Stimulated activated CD4-positive, alpha-beta T cell treated with anti-CD3 and anti-CD28 coated beads, Interleukin-12 subunit alpha, Interleukin-12 subunit beta, amount 100 ng/mL, for 24 hours (primary cell): ENCODE data around the gene ZNRF3.
"Not testable (repeated sequence)": the region's sequence is repeated elsewhere in the genome, so short reads cannot be mapped to it uniquely, and the experiment has no call there.

Experiments
- DNase-seq, 2 experiments: peaks; one replicate each; pipeline ENCODE4 v3.0.0-alpha.2; 2020; ENCODE audit warnings: low read depth in 2 of 2

ZNRF3 gene

GRCh38 chr22:29065468-29066190, 182.3 kb downstream of the ZNRF3 start:
- no peak for DNase-seq

- no peak for DNase-seq
These were observed 186.1 kb downstream of the ZNRF3 start for GRCh38 chr22:29069463-29069862.

DNA sequence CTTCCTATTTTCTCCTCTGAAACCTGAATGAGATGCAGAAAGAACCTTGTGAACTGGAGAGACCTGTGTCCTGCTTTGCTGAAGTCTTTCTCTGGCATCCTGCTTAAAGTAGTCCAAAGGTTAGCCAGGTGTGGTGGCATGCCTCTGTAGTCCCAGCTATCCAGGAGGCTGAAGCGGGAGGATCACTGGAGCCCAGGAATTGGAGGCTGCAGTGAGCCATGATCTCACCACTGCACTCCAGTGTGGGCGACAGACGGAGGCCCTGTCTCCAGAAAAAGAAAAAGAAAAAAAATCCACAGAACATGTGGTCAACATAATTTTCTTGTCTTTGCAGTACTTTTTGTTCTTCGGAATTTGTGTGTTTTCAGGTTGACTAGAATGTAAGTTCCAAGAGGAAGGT, 187.1 kb downstream of the ZNRF3 start:
- DNase-seq: no peak

DNA sequence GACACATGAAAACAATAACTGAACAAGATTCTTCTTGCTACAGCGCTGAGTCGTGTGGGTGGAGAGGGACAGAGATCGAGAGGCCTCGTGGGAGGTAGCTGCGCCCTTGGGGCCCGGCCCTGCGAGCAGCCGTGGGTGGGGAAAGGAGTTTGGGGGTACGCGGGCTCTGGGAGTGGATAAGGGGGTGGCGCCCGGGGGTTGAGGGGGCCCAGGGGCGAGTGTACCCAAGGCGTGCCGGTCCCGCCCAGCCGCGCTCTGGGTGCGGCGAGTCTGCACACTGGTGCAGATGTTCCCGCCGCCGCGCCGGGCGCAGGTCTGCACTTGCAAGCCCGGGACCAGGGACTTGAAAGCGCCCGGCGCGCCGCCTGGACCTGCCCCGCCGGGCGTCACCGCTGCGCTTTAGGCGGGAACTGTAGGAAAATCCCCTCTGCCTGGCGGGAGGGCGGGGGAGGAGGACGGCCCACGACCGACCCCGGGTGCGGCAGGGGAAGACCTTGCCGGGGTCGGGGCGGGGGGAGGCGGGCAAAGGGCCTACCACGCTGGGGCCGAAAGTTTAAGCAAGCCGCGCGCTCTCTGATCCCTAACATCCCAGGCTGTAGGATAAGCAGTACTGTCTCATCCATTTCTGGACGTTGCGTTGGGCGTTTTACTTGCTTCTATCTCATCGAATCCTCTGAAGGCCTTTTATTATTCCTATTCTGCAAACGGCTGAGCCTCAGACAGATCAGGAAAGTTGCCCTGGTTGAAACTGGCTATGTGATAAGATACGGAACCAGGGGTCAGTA, 188.1 kb downstream of the ZNRF3 start:
- DNase-seq: peak in 1 of 2 experiments; percentile 29

DNA sequence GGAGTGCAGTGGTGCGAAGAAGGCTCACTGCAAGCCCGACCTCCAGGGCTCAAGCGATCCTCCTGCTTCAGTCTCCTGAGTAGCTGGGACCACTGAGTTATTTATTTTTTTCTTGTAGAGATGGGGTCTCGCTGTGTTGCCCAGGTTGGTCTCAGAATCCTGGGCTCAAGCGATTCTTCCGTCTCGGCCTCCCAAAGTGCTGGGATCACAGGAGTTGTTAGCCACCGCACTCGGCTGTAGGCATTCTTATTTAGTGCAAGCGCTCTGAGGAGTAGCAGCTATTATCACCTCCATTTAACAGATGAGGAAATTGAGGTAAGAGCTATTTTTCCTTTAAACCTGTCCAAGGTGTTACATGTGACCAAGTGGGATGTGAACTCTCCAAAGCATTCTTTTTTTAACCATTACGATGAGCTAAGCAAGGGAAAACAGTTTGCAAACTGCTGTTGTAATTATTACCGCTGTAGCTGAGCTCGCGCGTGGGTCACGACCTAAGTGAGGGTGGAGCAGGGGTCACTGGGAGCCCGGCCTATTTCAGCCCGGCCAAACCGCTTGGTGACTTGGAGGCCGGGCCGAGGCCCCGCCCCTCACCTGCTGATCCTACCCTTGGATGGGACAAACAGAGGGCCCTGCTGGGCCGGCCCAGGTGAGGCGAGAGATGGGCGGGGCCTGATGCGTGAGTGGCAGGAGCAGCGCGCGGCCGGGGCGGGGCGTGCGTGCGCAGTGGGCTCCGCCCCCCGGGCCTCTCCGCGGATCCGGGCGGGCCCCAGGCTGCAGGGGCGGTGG, 189.0 kb downstream of the ZNRF3 start:
- peak; percentile 69 to 80 for DNase-seq

DNA sequence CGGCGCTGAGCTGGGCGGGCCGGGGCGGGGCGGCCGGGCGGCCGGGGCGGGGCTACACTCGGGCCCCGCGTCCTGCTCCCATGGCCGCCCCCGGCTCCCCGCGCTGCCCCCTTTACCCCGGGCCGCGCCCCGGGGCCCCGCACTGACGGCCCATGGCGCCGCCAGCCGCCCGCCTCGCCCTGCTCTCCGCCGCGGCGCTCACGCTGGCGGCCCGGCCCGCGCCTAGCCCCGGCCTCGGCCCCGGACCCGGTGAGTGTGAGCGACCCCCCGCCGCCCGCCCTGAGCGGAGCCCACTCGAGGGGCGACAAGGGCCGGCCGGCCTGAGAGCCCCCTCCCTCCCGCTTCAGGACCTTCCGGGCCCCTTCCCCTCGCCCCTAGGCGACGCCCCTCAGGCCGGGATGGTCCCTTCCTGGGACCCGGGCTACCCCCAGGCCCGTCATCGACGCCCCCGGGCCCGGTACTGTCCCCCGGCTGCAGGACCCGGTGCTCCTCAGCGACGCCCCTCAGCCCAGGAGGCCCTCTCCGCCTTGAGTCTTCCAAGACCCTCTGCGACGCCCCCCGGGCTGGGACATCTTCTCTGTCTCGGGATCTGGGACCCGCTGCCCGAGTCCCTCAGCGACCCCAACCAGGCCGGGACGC, 189.7 kb downstream of the ZNRF3 start, which contains the start of gene KREMEN1:
KREMEN1 (plus strand) TSS at position 57 of the 639 bp plus-strand sequence; CDS start at position 153, 96 bp downstream.
- DNase-seq: no peak

DNA sequence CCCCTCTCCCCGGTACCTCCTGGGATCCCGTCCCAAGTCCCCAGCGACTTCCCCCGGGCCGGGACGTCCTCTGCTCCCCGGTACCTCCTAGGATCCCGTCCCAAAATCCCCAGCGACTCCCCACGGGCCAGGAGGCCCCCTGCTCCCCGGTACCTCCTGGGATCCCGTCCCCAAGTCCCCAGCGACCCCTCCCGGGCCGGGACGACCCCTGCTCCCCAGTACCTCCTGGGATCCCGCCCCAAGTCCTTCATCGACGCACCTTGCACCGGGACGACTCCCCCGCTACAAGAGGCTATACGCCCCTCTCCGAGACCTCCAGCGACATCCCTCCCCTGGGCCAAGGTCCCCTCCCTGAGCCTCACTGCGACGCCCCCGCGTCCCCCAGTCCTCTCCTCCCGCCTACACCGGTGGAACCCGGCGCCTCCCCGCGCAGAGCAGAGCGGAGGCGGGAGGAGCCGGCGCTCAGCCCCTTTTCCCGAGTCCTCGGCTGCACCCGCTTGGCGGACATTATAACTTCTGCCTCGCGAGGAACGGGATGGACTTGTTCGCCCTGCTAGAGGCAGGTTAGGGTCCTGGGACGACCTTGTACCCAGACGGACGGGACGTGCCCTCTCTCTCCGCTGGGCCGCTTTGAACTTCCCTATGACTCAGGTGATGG, 190.4 kb downstream of the ZNRF3 start:
- DNase-seq: no peak

DNA sequence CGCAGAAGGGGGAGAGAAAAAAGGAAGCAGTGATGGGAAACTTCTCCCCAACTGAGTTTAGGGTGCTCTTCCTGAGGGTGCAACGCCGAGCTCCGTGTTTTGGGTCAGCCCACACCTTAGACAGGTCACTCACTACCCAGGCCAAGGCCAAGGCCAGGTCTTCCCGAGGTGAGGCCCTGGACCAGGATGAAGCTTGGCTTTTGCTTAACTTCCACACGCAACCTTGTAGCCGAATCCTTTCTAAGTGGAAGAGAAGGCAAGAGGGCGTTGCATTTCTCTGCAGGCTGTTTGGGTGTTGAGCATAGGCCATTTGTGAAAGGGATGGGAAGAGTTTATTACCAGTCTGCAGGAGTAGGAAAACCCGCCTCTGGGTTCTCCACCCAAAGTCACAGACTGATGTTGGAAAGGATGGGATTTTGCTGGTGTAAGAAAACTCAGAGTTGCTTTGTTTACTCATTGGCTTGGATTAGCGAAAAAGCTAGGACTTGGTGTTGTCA, 191.0 kb downstream of the ZNRF3 start:
- DNase-seq: no peak

DNA sequence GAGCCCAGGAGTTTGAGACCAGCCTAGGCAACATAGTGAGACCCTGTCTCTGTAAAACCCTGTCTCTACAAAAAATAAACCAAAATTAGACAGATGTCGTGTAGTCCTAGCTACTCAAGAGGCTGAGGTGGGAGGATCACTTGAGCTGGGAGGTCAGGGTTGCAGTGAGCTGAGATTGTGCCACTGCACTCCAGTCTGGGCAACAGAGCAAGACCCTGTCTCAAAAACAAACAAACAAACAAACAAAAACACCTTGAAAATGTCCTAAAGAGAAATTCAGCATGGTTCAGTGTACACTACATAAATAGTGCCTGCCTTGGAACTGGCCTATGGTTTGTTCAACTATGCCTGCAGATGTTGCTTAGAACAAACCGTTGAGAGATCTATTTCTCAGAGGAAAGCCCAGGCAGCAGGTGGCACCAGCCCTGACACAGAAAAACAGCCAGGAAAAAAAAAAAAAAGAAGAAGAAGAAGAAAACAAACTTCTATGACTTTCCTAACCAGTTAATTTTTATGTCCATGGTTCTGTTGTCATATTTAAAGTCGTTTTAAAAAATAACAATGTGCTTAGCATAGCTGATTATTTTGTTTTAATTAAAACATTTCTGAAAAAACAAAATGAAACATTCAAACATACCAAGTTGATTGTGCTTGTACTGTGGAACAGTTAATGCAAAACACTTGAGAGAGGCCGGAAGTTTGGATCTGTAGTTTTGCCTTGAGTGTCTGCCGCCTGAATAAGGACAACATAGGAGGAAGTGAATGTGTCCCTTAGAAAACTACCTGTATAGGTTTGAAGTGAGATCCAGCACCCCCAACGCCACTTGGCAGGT, 194.9 kb downstream of the ZNRF3 start:
- no peak for DNase-seq

GRCh38 chr22:29078869-29079207, 195.5 kb downstream of the ZNRF3 start:
- DNase-seq: no peak

DNA sequence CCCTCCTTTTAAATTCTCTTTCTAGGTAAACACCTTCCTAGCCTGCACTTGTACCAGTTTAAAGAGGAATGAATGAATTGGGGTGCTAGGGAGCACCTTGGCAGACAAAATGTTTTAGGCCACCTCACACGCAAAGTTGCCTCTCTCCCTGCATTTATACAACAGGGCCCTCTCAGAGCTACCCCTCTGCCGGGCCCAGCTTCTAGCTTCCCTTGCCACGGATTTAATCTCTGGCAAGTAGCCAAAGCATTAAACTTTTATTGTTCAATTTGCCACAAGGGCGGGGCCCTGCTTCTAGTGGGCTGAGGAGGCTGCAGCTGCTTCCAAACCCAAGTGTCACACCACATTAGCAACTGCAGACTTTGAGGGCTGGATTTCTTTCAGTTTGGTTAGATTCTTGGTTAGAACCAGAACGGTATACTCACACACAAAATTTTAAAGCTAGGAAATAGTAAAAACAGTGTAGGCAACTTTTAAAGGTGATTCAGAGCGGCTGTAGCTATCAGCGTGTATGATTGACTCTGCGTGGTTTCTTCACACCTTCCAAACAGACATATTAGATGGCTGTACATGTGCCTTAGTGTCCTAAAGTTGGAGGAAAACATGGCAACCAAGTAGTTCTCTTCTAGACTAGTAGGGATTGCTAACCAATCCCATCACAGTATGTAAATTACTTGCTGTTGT, 196.0 kb downstream of the ZNRF3 start:
- DNase-seq: no peak

DNA sequence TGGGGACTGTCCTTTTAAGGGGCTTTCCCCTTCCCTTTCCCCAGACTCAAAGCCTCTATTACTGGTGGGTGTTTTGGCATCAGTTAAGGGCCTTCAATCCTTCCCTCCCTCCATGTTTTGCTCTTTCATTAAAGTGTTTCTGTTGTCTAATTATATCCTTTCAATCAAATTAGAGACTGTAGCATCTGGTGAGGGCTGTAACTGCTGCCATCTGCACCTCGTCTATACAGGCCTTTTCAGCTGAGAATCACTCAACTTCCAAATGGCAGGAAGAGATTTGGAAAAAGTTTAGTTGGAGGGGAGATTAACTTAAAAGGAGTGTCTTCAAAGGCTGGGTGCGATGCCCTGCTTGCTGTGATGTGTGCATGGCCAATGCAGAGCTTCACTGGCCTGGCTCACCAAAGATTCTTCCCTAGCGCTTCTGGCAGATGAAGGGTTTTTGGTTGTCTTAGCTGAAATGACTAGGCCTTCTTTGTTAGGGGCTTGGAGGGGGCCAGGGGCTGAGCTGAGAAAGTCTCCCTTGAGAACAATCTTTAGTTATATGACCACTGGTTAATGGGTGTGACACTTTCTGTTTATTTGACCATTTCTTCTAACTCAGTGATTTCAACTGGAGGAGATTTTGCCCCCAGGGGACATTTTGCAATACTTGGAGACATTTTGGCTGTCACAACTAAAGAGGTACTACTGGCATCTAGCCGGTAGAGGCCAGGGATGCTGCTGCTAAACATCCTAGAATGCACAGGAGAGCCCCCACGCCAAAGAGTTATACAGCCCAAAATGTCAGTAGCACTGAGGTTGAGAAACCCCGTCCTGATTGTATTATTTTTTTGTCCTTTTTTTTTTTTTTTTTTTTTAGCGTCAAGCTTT, 197.0 kb downstream of the ZNRF3 start:
- DNase-seq: no peak

DNA sequence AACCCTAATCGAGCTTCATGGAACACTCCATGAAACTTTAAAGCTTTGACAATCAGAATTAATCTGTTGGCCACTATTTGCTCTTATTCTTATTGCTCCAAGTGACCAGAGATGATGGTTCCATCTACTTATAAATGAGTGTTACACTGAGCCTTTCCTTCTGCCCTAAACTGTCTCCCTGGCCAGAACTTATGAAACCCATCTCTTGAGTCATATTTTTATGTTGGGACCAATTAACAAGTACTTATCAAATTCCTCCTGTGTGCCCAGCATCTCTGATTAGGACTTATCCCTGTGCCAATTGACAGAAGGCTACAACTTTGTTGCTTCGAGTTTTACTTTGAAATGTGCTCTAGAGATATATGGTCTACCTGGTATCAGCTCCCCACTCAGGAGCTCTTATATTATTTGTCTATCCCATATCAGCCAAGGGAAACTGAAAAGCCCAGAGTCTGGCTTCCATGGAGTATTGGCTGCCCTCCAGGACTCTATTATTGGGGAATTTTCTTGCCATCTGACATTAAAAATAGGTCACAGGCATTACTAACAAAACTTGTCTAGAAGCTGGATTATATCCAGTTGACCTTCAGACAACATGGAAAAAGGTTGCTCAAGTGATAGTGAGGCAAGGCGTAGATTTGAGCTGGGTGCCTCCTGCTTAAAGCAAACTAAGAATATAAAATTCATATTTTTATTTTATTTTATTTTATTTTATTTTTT, 198.3 kb downstream of the ZNRF3 start:
- DNase-seq: no peak

DNA sequence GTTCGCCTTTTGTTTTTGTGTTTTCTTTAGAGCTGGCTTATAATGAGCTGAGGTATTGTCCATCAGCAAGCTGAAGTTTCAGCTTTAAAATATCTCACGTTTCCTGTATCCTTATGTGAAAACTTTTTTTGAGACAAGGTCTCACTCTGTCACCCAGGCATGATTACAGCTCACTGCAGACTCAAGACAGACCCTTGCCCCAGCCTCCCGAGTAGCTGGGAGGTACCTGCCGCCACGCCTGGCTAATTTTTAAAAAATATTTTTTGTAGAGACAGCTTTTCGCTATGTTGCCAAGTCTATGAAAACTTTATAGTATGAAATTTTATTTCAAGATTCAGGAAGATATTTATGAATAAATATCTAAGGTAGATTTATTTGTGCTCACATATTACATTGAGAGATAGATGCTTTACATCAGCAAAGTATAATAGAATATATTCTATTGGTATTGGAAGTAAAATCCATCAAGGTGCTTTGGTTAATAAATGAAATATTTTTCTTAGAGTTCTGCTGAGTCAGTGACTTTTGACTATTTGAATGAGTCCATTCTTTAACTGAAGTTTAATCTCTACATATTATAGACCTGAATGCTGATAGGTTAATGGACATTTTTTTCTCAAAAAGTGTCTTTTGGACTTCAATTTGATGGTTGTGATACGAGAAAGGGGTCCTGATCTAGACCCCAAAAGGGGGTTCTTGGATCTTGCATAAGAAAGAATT, 199.6 kb downstream of the ZNRF3 start:
- DNase-seq: no peak

GRCh38 chr22:29083576-29083932, 200.2 kb downstream of the ZNRF3 start:
- not testable (repeated sequence) for DNase-seq

- DNase-seq: no peak
These were observed 200.7 kb downstream of the ZNRF3 start for GRCh38 chr22:29083933-29084591.

- DNase-seq: no peak
These were observed 203.6 kb downstream of the ZNRF3 start for GRCh38 chr22:29087012-29087411.
